COR-L47 (cell line): ENCODE results near the gene PRUNE1.
A peak's percentile ranks its signal among the peaks of the same experiment; 100 is the strongest.

Experiments
- DNase-seq: peaks from one replicate; lab custom pipeline; 2025; lab: John Stamatoyannopoulos, UW

PRUNE1 gene

DNA sequence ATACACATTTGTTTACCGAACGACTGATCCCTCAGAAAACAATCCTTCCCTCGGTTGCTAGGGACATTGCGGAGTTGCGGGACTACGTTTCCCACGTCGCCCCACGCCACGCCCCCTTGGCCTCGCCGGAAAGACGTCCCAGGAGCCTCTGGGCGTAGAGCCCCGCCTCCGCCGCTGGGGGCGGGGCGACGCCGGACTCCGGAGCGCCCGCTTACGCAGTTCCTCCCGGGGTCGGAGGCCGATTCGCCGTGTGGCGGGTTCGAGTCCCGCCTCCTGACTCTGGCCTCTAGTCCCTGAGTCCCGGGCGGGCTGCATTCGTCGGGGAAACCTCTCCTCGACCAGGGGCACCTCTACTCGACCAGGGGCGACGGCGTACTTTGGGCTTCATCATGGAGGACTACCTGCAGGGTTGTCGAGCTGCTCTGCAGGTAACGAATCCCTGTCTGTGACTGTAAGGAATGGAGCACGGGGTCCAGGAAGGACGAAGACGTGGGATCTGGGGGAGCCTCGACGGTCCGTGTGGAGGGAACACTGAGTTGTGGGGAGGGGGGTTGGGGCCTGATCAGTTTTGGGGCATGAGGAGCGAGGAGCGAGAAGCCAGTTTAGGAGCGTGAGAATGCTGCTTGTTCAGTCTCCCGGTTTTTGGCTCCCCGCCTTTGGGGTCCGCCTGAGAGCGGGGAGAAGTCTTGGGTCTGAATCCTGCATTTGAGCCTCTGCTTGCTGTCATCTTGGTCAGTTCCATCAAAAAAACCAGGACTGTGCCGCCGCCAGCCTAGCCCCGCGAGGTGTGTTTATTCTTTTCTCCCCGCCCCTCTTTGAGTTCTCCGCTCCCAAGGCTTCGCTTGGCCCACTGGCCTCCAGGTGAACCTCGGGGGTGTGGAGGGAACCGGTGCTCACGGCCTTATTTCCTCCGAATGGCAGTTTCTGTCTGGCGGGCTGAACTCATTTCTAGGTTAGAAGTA, at the start of gene PRUNE1:
Gene PRUNE1 (plus strand): TSS at position 206 of the 962 bp plus-strand sequence. CDS start 184 bp downstream, at position 390.
- DNase-seq = peak; percentile 94

DNA sequence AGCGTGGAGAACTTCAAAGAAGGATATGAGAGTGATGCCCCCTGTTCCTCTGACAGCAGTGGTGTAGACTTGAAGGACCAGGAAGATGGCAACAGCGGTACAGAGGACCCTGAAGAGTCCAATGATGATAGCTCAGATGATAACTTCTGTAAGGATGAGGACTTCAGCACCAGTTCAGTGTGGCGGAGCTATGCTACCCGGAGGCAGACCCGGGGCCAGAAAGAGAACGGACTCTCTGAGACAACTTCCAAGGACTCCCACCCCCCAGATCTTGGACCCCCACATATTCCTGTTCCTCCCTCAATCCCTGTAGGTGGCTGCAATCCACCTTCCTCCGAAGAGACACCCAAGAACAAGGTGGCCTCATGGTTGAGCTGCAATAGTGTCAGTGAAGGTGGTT, 47.6 kb upstream of the PRUNE1 start:
- DNase-seq = no peak

DNA sequence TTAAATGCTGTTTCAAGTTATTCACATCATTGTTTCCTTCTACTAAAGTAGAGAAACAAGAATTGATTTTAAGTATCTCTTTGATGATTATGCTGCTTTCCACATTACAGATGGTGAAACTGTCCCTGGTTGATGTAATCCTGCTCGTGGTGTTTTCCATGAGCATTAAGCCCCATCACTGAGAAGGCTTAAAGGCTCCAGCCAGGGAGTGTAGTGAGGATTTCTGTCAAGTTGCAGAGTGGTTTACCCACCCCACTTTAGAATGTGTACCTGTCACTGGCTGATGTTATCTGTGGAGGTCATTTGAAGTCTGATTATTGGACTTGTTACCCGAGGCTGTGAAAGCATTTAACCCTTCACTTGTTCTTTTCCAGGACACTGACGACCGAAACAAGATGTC, 46.5 kb upstream of the PRUNE1 start:
- no peak for DNase-seq

DNA sequence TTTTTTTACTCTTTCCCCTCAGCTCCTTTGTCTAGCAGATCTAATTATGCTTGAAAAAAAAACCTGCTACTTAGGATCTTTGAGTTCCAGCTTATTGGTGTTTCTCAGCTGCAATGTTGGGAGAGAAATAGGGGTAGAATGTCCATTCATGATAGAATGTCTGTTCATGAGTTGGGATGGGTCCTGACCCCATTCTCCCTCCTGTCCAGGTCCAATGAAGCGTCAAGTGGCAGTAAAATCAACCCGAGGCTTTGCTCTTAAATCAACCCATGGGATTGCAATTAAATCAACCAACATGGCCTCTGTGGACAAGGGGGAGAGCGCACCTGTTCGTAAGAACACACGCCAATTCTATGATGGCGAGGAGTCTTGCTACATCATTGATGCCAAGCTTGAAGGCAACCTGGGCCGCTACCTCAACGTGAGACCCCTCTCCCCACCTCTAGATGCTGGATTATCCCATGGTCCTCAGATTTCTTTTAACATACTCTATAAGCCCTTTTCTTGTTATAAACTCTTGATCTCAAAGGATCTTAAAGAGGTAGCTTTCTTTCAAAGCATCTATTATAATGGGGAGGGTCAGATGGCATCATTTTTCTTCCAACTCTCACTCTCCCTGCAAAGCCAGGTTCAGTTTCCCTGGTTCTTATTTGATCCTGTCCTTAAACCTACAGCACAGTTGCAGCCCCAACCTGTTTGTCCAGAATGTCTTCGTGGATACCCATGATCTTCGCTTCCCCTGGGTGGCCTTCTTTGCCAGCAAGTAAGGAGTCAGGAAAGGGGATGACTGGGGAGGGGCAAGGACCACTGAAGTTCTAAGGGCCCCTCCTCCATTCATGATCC, 44.7 kb upstream of the PRUNE1 start:
- no peak for DNase-seq

GRCh38 chr1:150964164-150964489, 44.1 kb upstream of the PRUNE1 start:
- no peak for DNase-seq

- DNase-seq = no peak
These were observed 42.6 kb upstream of the PRUNE1 start for GRCh38 chr1:150965605-150966004.

DNA sequence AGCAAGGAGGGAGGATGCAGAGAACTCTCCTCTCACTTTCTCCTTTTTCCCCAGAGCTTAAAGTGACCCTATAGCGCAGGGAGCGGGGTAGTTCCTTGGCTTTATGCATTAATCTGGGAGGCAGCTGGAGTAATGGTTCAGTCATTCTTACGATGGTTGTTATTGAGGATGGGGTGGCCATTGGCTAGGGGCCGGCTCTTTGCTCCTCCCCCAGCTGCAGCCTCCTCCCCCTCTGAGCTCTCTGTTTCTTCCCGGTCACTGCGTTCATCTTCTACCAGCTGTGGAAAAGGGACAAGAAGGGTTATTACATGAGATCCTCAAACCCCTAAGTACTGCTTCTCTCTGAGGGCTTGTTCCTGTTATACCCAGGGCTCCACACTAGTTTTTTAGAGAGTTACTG, 42.2 kb upstream of the PRUNE1 start:
- DNase-seq = no peak

DNA sequence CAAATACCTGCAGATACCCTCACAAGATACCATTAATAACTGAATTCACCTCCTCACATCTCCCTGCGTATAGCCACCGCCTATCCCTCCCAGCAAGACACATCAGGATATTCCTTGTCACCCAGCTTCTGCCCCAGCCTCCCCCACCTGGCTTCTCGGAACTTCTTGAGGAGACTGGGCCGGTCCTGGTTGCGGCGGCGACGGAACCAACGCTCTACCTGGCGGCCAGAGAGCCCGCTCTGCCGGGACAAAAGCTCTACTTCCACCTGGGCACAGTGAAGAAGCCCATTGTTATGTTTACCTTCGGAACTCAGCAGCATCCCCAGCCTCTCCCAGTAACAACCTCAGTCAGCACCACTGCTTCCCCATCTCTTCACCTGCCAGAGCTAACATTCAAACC, 40.3 kb upstream of the PRUNE1 start:
- no peak for DNase-seq

DNA sequence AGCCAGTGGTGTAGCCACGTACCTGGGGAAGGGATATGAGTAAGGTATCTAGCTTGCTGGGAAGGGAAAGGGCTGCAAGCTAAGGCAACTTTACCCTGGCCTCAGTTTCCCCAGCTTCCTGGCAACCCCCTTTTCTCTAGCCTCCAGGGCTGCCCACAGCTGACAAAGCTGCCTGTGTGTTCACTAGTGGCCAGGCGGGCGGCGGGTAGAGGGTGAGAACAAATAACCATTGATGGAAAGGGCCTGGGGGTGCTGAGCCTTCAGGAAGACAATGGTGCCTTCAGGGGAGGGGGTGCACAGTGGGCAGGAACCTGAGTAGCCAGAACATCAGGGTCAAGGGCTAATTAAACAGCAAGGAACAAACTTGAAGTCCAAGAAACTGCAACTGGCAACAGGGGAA, 39.8 kb upstream of the PRUNE1 start:
- DNase-seq = no peak

- no peak for DNase-seq
These were observed 38.6 kb upstream of the PRUNE1 start for GRCh38 chr1:150969626-150970025.

- DNase-seq = no peak
These were observed 37.3 kb upstream of the PRUNE1 start for GRCh38 chr1:150970808-150971582.

DNA sequence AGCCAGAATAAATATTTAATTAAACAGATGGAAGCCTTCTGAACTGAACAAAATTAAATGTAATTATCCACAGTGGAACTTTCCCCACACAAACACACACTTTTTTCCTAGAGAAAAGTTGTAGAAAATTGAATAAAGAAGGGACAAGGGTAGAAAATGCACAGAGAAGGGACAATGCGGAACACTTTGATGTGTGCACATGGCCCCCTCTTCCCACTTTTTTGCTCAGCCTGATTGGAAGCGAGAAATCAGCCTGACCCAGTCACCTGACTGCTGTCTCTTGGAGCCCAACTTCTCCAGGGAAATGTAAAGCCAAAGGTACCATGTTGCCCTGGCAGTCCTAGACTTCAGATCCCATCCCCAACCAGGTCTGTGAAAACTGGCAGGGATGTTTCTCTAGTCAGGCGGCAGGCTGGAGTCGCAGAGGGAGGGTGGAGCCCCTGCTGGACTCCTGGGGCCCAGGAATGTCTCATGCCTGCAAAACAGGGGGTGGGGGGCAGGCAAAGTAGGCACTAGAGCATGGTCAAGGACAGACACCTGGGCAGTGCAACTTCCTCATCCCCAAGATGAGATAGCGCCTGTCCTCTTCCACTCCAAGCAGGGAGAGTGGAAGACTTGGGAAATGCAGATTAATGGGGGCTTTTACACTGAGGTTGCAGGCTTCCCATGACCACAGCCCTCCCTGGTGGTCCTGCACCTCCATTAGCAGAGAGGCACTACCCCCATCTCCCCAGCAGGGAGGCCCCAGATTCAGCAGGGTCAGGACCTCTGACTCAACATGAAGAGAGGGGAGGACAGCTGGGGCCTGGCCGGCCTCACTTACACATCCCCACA, 36.4 kb upstream of the PRUNE1 start:
- no peak for DNase-seq

GRCh38 chr1:150972417-150972940, 35.8 kb upstream of the PRUNE1 start:
- no peak for DNase-seq

DNA sequence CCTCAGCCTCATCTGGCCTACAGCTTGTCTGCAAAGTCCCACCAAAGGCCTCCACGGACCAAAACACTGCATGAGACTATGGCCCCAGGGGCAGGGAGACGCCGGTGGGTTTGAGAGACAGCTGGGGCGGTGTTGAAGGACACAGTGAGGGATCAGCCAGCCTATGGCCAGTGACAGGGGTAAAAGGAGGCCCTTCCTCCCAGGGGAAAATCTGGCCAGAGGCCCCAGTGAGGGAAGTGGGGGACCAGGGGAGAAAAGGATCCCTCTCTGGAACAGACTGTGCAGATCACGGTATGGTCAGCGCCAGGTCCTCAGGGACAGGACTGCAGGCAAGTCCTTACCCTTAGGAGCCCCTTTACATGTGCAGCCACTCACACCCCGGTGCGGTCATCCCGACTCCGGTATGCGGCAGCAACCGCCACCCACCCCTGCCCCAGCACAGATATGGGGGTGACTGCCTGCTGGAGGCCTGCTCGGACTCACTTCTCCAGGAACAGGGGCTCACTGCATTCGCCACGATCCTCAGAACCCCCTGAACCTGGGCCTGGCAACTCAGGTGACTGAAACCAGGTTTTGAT, 34.9 kb upstream of the PRUNE1 start:
- DNase-seq = no peak

DNA sequence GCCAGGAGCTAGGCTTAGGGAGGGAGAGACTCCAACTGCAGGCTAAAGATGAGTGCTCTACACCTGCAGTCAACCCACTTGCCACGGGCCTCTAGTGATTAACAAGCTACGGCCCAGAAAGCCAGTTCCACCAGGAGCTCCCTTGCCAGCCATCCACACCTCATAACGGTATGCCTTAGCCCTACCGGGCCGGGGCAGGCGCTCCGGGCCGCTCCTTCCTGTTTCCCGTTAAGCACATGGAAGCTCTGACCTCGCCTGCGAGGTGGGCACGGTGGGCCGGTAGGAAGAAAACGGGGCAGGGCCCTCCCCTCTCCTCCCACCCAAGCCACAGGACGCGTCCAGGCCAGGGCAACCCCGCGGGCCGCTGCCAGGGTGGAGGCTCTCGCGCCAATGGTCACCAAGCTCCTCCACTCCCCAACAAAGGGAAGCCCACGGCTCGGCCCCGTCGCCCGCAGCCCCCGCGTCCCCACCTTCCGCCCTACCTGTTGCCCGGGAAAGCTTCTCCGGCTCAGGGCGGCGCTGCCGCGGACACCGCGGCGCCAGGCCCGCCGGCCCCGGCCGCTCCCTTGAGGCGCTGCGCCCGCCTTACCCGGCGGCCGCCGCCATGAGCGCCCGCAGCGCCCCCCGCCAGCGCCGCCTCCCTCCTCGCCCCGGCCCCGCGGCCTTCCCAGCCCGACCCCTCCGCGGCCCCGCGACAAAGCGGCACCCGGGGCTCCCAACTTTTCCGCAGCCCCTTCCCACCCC, 34.2 kb upstream of the PRUNE1 start:
- no peak for DNase-seq

DNA sequence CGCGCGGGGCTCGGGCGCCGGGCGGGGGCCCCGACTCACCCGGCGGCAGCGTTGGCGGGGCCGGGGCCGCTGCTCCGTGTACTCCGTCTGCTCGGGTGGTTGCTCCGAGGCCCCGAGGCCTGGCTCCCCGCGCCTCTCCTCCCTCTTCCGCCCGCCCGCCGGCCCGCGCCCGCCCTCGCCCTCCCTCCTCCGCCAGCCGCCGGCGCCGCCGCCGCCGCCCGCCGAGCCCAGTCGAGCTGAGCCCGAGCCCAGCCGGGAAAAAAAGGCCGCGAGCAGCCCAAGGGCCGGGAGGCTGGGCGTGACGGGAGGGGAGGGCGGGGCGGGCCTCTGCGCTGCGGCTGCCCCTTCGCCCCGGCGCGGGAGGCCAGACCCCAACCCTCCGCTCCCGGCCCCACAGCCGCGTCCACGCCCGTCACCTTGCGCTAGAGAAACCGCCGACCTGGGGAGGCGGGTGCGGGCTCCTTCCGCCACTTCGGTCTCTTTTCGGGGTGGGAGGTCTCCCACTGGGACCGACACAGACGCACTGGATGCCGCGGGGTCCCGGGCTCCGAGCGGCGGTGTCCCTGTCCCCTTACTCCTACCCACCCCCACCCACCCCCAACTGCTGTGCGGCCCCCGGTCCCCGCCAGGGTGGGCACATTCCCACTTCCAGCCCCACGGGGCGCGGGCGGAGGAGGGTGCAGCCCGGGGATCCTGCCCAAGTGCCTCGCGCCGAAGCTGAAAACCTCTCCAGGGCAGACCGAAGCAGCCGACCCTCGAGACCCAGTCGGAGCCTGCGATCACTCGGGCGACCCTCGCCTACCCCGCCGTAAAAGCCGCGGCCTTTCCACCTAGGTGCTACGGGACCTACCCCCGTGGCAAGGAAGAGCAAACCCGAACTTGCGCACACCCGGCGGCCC, 33.4 kb upstream of the PRUNE1 start, which contains the start of gene CERS2:
Gene CERS2 (minus strand): TSS at position 256 of the 899 bp plus-strand sequence. CDS start 5,745 bp downstream, outside the sequence.
- DNase-seq = peak; percentile 80

DNA sequence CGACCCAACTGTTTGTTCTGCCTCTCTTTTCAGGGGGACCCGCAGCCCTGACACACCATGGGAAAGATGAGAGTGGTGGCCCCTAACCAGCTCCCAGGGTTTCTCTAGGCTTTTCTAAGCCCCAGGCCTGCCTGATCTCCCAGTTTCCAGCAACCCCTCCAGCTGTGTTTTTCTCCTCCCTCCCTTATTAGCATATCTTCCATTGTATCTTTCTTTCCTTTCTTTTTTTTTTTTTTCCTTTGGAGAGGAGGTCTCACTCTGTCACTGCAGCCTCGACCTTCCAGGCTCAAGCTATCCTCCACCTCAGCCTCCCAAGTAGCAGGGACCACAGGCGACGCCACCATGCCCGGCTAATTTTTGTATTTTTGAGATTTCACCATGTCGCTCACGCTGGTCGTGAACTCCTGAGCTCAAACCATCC, 31.8 kb upstream of the PRUNE1 start:
- DNase-seq = no peak

DNA sequence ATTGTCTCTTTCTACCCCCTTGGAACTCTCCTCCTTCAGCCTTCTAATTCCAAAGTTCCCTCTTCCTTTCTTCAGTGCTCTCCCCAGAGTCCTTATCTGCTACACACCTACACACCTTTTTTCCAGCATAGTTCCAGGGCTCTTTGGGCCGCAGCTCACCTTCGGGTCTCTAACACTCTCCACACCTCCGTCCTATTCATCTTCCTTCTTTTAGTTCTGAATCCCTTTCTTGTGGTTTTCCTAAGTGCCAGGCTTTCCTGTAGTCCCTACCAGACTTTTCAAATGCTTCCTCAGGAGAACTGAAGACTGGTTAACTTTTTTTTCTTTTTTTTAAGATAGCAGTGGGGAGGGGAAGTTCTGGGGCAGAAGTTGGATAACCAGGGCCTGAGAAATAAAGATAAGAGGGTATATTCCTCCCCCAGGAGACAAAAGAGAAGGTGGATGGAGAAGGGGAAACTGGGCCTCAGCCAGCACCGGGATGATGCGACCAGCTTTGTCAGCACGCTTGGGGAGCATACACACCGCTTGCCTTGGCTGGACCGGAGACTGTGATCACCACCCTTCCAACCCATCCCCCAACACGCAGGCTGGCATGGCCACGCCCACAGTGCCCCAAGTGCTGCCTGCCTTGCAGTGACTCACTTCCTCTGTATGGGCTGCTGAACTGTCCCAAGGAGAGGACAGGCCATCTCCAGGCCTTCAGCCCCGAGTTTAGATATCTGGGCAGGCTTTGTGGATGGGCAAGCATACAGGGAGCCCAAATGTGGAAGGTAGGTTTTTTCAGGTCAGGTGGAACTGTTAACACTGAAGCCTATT, 31.2 kb upstream of the PRUNE1 start:
- DNase-seq = no peak
